GM23248 (cell line): ENCODE data around the gene NBEAL2.

ENCODE experiments used
- EZH2 ChIP-seq: fragments of 200-600 bp; sonication (generic); IDR thresholded peaks from 2 replicates; pipeline ENCODE4 v1.6.1; 2018; ENCODE audit warnings: antibody characterized with exemption, mild to moderate bottlenecking; ENCODE audit not compliant: insufficient read depth, poor library complexity, severe bottlenecking
- EZH2phosphoT487 ChIP-seq: fragments of 200-600 bp; sonication (generic); IDR thresholded peaks from 2 replicates; pipeline ENCODE4 v1.6.1; 2018; ENCODE audit warnings: antibody characterized with exemption, moderate library complexity, mild to moderate bottlenecking, low read depth; ENCODE audit not compliant: insufficient read depth

GRCh38 chr3:46994801-46995731 is 15.6 kb downstream of the NBEAL2 start:
- TF ChIP-seq EZH2 (no peak), EZH2phosphoT487 (no peak)
